Neural progenitor cell (in vitro differentiated cells): ENCODE data around the gene RABGGTA.

Experiments used
- EZH2 ChIP-seq: fragments of 200-600 bp; sonication (generic); IDR thresholded peaks from 2 replicates; pipeline ENCODE4 v1.6.1; 2017; ENCODE audit warnings: antibody characterized with exemption, mild to moderate bottlenecking, moderate library complexity
- TF ChIP-seq, protein P1 (sequence below): fragments of 200-600 bp; sonication (generic); IDR thresholded peaks from 2 replicates; pipeline ENCODE4 v1.5.1; 2017; ENCODE audit warnings: antibody characterized with exemption, mild to moderate bottlenecking

DNA sequence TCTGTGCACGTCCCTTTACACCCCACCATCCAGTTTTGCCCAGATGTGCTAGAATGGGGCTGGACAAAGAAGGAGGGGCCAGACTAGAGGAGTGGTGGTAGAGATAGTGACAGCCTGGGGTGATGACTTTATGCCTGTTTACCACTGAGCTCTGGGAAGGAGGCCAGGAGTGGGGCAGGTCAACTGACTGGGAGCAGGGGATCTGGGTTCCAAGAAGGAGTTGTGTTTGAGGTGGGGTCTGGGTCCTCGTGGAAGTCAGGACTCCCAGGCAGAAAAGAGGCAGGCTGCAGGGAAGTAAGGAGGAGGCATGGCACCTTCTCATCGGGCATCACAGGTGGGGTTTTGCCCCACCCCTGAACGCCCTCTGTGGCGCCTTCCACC is 38.9 kb upstream of the RABGGTA start:
- TF ChIP-seq, protein P1, sequence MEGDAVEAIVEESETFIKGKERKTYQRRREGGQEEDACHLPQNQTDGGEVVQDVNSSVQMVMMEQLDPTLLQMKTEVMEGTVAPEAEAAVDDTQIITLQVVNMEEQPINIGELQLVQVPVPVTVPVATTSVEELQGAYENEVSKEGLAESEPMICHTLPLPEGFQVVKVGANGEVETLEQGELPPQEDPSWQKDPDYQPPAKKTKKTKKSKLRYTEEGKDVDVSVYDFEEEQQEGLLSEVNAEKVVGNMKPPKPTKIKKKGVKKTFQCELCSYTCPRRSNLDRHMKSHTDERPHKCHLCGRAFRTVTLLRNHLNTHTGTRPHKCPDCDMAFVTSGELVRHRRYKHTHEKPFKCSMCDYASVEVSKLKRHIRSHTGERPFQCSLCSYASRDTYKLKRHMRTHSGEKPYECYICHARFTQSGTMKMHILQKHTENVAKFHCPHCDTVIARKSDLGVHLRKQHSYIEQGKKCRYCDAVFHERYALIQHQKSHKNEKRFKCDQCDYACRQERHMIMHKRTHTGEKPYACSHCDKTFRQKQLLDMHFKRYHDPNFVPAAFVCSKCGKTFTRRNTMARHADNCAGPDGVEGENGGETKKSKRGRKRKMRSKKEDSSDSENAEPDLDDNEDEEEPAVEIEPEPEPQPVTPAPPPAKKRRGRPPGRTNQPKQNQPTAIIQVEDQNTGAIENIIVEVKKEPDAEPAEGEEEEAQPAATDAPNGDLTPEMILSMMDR = no peak
- TF ChIP-seq EZH2 = no peak
